ENCODE measurements around the gene SPNS2.

SPNS2 gene

GRCh38 chr17:4522661-4523060, 24.0 kb downstream of the SPNS2 start:
- DNase-seq = no peak

GRCh38 chr17:4523946-4524345, 25.3 kb downstream of the SPNS2 start:
- no peak for DNase-seq

DNA sequence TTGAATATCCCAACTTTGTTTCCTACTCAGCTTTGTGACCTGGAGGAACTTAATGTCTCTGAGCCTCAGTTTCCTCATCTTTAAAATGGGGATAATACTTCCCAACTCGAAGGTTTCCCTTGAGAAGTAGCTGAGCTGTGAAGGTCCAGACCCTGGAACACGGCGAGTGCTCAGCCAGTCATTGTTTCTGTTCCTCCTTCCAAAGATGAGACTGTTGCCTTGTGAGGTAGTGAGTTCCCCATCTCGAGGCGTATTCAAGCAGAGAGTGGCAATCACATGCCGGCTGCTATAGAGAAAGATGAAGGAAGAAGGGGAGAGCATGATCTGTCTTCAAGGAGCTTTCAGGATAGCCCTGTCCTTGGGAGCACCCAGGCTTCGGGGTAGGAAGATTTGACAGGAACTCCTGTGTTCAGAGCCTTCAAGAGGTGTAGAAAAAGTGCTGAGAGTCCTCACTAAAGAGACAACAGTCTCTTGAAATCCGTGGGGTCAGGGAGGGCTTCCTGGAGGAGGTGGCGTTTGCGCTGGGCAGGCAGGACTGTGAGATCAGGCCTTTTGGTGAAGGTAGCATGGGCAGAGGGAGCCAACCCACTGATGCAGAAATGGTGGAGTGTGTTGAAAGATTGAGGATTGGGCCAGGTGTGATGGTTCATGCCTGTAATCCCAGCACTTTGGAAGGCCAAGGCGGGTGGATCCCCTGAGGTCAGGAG, 27.2 kb downstream of the SPNS2 start:
- DNase-seq = no peak

- no peak for DNase-seq
Observed at GRCh38 chr17:4527134-4527533, 28.5 kb downstream of the SPNS2 start.

GRCh38 chr17:4527566-4528125, 29.0 kb downstream of the SPNS2 start:
- DNase-seq = no peak

DNA sequence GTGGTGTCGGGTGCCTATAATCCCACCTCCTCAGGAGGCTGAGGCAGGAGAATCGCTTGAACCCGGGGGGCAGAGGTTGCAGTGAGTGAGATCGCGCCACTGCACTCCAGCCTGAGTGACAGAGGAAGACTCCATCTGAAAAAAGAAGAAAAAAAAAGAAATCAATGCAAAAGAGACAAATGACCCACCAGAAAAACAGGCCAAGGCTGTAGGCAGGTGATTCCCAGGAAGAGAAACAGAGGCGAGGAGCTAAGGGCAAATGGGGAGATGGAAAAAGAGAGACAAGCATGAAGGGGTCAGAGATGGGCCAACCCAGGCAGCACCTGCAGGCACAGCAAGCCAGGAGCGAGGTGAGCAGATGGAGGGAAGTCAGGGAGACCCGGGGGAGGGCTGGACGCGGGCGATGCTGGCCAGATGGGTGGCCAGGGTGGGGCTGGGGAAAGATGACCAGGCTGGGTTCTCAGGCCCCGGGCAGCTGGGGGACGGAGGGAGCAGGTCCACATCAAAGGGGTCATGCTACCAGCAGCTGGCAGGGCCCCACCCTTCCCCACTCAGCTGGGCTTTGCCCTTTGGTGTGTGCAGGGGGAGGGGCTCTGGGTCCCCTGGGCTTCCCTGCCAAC, 31.0 kb downstream of the SPNS2 start:
- no peak for DNase-seq

DNA sequence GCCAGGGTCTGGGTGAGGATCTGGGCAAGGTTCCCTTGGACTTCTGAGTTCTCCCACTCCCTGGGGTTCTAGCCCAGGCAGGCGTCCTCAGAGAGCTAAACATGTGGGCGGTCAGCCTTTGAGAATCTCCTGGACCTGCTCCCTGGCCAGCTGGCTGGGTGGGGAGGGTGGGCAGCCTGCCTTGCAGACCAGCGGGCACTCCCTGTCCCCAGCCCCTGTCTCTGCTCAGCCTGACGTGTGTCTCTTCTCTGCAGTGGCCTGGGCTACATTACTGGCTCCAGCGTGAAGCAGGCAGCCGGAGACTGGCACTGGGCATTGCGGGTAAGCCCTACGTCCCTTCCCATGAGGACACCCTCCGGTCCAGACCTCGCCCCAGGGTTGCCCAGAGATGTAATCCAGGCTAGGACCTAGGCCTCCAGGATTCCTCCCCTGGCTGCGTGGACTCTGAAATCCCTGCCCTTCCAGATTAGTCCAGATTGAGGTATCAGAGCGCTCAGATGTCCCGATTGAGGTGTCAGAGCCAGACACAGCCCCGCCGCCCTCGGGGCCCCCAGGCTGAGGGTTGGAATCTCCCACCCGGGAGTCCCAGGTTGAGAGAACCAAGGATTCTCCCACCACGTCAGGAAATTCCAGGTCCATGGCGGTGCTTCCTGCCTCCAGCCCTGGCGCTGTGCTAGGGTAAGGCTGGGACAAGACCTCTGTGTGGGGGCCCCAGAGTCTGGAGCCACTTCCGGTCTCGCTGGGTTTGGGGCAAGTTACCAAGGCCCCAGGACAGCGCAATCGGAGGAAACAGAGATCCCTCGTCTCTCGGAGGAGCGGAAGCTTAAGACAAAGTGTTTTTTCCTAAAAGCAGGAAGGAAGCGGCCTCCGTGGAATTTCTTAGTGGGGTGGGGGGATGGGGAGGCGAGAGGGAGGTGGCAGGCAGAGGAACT, 32.4 kb downstream of the SPNS2 start:
- DNase-seq = no peak

DNA sequence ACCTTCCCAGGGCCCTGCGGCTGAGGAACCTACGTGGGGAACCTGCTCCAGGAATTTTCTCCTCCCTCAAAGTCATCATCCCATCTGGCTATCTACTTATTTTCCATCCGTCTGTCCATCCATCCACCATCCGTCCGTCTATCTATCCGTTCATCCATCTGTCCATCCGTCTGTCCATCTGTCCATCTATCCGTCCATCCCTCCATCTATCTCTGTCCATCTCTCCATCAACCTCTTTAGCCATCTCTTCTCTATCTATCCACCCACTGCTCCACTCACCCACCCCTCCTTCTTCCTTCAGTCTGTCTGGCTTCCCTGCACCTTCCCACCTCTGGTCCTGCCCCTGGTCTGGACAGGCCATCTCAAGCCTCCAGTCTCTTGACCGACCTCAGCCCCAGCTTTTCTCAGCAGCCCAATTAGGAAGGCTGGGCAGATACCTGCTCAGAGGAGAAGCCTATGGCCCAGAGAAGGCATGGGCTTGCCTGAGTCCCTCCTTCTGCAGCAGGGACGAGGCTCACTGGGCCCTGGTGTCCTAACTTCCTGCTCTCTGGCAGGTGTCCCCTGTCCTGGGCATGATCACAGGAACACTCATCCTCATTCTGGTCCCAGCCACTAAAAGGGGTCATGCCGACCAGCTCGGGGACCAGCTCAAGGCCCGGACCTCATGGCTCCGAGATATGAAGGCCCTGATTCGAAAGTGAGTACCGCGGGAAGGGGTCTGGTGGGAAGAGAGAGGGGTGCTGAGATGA, 33.5 kb downstream of the SPNS2 start:
- no peak for DNase-seq

DNA sequence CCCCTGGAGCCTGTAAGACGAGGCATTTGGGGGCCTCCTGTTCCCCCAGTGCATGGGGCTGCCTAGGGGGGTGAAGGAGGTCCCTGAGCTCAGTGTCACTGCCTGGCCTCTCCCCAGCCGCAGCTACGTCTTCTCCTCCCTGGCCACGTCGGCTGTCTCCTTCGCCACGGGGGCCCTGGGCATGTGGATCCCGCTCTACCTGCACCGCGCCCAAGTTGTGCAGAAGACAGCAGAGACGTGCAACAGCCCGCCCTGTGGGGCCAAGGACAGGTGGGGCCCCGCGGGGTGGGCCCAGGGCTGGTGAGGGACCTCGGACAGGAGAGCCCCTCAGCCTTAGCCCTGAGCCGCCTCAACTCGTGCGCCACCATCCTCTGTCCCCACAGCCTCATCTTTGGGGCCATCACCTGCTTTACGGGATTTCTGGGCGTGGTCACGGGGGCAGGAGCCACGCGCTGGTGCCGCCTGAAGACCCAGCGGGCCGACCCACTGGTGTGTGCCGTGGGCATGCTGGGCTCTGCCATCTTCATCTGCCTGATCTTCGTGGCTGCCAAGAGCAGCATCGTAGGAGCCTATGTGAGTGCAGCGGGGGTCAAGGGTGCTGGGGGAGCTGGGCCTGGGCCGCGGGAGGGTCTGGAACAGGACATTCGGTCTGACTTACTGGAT, 34.3 kb downstream of the SPNS2 start:
- DNase-seq = no peak

GRCh38 chr17:4533523-4534504, 35.1 kb downstream of the SPNS2 start:
- DNase-seq = no peak

- no peak for DNase-seq
Observed at GRCh38 chr17:4534515-4534914, 35.8 kb downstream of the SPNS2 start.

- DNase-seq = no peak
Observed at GRCh38 chr17:4534928-4535666, 36.4 kb downstream of the SPNS2 start.

DNA sequence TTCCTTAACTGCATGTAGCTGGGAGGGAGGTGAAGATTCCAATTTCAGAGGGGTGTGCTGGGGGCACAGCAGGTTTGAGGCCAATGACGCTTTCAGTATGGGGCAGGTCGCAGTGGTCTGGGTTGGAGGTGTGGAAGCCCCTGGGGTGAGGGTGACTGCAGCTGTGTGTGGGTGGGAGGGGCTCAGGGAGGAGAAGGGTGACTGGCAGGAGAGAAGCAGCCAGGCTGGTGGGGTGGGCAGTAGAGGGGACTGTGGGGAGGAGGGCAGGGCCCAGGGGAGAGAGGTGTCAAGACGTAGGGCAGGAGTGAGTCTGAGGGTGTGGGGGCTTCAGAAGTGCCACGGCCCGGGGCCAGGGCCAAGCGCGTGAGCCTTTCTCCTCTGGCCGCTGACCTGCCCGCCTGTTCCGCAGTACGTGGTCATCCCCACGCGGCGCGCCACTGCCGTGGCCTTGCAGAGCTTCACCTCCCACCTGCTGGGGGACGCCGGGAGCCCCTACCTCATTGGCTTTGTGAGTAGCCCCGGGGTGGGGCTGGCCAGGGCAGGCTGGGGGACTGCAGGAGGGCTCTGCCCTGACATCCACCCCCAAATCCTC, 37.1 kb downstream of the SPNS2 start:
- no peak for DNase-seq

DNA sequence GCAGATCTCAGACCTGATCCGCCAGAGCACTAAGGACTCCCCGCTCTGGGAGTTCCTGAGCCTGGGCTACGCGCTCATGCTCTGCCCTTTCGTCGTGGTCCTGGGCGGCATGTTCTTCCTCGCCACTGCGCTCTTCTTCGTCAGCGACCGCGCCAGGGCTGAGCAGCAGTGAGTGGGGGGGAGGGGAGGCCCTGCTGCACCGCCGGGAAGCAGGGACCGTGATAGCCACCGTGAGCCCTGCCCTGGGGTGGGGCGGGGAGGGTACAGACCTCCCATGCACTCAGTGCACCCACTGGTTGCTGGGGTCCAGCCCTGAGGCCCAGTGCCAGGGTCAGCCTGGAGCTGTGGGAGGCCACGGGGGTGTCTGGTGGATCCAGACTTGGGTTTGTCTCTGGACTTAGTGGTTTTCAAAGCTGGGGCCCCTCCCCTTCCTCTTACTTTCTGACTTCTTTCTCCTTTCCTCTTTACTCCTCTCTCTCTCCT, 37.6 kb downstream of the SPNS2 start:
- DNase-seq = no peak

DNA sequence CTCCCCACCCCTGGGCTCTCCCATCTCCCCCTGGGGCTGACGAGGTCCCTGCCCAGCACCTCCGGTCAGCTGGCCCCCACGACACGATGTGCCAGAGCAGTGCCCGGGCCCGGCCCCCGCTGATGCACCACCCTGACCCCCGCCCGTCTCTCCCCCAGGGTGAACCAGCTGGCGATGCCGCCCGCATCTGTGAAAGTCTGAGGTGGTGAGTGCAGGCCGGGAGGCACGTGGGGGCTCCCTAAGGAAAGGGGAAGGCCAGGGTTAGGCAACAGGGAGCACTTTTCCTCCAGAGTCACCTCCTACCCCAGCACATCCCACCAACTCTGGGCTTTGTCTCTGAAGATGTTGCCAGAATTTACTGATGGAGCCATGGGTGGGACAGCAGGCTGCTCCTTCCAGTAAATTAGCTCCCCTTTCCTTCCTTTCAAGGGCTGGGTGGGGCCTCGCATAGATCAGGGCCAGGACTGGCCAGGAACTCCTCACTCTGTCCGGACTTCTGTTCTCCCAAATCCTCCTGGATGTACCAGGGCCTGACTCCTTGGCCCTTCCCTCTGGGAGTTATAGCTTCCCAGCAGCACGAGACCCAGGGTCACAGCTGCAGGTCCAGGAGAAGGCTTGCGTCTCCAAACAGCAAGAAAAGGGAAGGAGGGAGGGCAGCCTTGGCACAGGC, 38.2 kb downstream of the SPNS2 start:
- DNase-seq = no peak

- no peak for DNase-seq
Observed at GRCh38 chr17:4537451-4538235, 39.0 kb downstream of the SPNS2 start.

DNA sequence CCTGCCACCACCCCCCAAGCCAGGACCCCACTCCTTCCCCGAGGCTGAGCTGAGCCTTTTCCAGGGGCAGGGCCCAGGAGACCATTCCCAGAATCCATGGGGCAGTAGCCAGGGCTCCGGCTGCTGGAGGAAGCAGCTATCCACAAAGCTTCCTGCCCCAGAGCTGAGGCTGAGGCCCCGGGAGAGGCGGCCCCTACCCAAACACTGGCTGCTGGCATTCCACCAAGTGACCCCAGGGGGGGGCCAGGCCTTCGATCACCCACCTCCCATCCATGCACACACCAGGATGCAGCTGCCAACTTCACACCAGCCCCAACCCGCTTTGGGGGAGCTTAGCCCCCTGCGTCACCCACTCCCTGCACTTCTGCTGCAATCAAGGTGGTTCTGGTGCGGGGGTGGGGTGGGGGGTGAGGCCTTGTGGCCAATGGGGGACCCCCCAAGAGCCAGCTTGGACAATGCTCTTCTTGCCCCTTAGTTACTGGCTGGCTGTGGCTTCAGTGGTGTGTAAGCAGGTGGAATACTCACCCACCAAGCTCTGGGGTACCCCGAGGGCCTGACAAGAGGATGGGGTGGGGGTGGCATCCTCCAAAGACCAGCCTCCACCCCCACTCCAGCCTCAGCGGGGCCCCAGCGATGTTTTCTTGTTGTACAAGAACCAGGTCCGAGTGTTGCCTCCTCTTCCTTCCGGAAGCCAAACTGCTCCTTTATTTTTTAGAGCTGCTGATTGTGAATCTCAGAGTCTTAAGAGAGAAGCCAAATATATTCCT, 39.7 kb downstream of the SPNS2 start:
- DNase-seq = no peak

All from NCI-H345 (cell line).